ENCODE data around the gene MARCO. TPM values are rescaled to one million over a fixed set of nuclear protein-coding genes. Genes with fewer than 3 reads are reported as not detected.

The MARCO gene
- total and polyA plus RNA-seq, 2 experiments from 2014 or later: not detected

DNA sequence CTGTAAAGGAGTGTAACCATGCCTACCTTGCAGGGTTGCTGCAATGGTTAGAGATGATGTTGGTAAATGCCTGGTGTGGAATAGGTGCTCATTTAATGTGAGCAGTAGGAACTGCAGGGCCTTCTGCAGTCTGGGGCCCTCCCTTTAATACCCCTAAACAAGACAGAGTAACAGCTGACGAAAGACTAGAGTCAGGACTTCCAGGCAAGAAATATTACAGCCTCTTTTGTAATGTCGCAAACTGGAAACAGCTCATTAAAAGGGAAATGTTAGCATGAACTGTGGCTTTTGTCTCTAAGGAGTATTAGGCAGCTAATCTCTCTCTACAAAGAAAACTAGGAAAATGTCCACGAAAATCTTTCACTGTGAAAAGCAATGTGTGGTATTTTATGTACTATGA is 26.0 kb downstream of the MARCO start:
- TF ChIP-seq CREB1 (CRISPR knock-in tag; IDR thresholded peaks at IDR 0.05; ENCODE audit: low read depth): no peak
- TF ChIP-seq NANOG (IDR thresholded peaks at IDR 0.05; ENCODE audit: borderline replicate concordance): no peak
- TF ChIP-seq STAT1 (IDR thresholded peaks at IDR 0.05; ENCODE audit: unreplicated experiment): no peak
- TF ChIP-seq ZNF114 (CRISPR knock-in tag; IDR thresholded peaks at IDR 0.05): no peak
- no peak for TF ChIP-seq ZNF331 (CRISPR knock-in tag; IDR thresholded peaks at IDR 0.05; ENCODE audit: low read depth)
- TF ChIP-seq, protein P1, sequence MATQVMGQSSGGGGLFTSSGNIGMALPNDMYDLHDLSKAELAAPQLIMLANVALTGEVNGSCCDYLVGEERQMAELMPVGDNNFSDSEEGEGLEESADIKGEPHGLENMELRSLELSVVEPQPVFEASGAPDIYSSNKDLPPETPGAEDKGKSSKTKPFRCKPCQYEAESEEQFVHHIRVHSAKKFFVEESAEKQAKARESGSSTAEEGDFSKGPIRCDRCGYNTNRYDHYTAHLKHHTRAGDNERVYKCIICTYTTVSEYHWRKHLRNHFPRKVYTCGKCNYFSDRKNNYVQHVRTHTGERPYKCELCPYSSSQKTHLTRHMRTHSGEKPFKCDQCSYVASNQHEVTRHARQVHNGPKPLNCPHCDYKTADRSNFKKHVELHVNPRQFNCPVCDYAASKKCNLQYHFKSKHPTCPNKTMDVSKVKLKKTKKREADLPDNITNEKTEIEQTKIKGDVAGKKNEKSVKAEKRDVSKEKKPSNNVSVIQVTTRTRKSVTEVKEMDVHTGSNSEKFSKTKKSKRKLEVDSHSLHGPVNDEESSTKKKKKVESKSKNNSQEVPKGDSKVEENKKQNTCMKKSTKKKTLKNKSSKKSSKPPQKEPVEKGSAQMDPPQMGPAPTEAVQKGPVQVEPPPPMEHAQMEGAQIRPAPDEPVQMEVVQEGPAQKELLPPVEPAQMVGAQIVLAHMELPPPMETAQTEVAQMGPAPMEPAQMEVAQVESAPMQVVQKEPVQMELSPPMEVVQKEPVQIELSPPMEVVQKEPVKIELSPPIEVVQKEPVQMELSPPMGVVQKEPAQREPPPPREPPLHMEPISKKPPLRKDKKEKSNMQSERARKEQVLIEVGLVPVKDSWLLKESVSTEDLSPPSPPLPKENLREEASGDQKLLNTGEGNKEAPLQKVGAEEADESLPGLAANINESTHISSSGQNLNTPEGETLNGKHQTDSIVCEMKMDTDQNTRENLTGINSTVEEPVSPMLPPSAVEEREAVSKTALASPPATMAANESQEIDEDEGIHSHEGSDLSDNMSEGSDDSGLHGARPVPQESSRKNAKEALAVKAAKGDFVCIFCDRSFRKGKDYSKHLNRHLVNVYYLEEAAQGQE (IDR thresholded peaks at IDR 0.05; ENCODE audit: unreplicated experiment): no peak
- no peak for TF ChIP-seq EZH2 (IDR thresholded peaks at IDR 0.05; ENCODE audit: low read depth, unreplicated experiment)
- TF ChIP-seq EZH2phosphoT487 (IDR thresholded peaks at IDR 0.05; ENCODE audit: unreplicated experiment): no peak
- TF ChIP-seq, protein P2, sequence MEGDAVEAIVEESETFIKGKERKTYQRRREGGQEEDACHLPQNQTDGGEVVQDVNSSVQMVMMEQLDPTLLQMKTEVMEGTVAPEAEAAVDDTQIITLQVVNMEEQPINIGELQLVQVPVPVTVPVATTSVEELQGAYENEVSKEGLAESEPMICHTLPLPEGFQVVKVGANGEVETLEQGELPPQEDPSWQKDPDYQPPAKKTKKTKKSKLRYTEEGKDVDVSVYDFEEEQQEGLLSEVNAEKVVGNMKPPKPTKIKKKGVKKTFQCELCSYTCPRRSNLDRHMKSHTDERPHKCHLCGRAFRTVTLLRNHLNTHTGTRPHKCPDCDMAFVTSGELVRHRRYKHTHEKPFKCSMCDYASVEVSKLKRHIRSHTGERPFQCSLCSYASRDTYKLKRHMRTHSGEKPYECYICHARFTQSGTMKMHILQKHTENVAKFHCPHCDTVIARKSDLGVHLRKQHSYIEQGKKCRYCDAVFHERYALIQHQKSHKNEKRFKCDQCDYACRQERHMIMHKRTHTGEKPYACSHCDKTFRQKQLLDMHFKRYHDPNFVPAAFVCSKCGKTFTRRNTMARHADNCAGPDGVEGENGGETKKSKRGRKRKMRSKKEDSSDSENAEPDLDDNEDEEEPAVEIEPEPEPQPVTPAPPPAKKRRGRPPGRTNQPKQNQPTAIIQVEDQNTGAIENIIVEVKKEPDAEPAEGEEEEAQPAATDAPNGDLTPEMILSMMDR (conservative IDR thresholded peaks at IDR 0.05; ENCODE audit: low read depth in 2 of 2): no peak
- TF ChIP-seq POLR2AphosphoS5 (IDR thresholded peaks at IDR 0.05; ENCODE audit: low read depth): no peak
- TF ChIP-seq, protein P3, sequence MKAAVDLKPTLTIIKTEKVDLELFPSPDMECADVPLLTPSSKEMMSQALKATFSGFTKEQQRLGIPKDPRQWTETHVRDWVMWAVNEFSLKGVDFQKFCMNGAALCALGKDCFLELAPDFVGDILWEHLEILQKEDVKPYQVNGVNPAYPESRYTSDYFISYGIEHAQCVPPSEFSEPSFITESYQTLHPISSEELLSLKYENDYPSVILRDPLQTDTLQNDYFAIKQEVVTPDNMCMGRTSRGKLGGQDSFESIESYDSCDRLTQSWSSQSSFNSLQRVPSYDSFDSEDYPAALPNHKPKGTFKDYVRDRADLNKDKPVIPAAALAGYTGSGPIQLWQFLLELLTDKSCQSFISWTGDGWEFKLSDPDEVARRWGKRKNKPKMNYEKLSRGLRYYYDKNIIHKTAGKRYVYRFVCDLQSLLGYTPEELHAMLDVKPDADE (IDR thresholded peaks at IDR 0.05): no peak
- no peak for TF ChIP-seq JUNB (IDR thresholded peaks at IDR 0.05; ENCODE audit: unreplicated experiment)
- TF ChIP-seq, protein P4, sequence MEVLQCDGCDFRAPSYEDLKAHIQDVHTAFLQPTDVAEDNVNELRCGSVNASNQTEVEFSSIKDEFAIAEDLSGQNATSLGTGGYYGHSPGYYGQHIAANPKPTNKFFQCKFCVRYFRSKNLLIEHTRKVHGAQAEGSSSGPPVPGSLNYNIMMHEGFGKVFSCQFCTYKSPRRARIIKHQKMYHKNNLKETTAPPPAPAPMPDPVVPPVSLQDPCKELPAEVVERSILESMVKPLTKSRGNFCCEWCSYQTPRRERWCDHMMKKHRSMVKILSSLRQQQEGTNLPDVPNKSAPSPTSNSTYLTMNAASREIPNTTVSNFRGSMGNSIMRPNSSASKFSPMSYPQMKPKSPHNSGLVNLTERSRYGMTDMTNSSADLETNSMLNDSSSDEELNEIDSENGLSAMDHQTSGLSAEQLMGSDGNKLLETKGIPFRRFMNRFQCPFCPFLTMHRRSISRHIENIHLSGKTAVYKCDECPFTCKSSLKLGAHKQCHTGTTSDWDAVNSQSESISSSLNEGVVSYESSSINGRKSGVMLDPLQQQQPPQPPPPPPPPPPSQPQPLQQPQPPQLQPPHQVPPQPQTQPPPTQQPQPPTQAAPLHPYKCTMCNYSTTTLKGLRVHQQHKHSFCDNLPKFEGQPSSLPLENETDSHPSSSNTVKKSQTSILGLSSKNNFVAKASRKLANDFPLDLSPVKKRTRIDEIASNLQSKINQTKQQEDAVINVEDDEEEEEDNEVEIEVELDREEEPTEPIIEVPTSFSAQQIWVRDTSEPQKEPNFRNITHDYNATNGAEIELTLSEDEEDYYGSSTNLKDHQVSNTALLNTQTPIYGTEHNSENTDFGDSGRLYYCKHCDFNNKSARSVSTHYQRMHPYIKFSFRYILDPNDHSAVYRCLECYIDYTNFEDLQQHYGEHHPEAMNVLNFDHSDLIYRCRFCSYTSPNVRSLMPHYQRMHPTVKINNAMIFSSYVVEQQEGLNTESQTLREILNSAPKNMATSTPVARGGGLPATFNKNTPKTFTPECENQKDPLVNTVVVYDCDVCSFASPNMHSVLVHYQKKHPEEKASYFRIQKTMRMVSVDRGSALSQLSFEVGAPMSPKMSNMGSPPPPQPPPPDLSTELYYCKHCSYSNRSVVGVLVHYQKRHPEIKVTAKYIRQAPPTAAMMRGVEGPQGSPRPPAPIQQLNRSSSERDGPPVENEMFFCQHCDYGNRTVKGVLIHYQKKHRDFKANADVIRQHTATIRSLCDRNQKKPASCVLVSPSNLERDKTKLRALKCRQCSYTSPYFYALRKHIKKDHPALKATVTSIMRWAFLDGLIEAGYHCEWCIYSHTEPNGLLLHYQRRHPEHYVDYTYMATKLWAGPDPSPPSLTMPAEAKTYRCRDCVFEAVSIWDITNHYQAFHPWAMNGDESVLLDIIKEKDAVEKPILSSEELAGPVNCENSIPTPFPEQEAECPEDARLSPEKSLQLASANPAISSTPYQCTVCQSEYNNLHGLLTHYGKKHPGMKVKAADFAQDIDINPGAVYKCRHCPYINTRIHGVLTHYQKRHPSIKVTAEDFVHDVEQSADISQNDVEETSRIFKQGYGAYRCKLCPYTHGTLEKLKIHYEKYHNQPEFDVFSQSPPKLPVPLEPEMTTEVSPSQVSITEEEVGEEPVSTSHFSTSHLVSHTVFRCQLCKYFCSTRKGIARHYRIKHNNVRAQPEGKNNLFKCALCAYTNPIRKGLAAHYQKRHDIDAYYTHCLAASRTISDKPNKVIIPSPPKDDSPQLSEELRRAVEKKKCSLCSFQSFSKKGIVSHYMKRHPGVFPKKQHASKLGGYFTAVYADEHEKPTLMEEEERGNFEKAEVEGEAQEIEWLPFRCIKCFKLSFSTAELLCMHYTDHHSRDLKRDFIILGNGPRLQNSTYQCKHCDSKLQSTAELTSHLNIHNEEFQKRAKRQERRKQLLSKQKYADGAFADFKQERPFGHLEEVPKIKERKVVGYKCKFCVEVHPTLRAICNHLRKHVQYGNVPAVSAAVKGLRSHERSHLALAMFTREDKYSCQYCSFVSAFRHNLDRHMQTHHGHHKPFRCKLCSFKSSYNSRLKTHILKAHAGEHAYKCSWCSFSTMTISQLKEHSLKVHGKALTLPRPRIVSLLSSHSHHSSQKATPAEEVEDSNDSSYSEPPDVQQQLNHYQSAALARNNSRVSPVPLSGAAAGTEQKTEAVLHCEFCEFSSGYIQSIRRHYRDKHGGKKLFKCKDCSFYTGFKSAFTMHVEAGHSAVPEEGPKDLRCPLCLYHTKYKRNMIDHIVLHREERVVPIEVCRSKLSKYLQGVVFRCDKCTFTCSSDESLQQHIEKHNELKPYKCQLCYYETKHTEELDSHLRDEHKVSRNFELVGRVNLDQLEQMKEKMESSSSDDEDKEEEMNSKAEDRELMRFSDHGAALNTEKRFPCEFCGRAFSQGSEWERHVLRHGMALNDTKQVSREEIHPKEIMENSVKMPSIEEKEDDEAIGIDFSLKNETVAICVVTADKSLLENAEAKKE (CRISPR knock-in tag; IDR thresholded peaks at IDR 0.05): no peak
- H2AFZ ChIP-seq: no peak overlapping the region
- H3K4me1 ChIP-seq (ENCODE audit: insufficient read depth): no peaks in the 10 kb centered on the region
- Mint-ChIP-seq H3K9me3 (no peaks in the 10 kb centered on the region), H3K27me3 (ENCODE audit: insufficient read depth, low read depth, poor library complexity) (peaks cover 3% of the 10 kb centered on the region), H3K4me3 (no peak overlapping the region), H3K4me1 (peaks cover 6% of the 10 kb centered on the region; the same call in 2 of the 3 replicates), H3K27ac (no peak overlapping the region), H3K36me3 (ENCODE audit: low read depth) (no peaks in the 10 kb centered on the region)
- DNase-seq (ENCODE audit: low spot score) (no peak), ATAC-seq (no peak)
- no peak overlapping the region for H3K27ac ChIP-seq (ENCODE audit: low read depth)
- no peak overlapping the region for H3K4me3 ChIP-seq
- H4K20me1 ChIP-seq (replicated peaks; ENCODE audit: insufficient read depth): no peaks in the 10 kb centered on the region
- no peaks in the 10 kb centered on the region for H3K9me2 ChIP-seq (ENCODE audit: insufficient read depth)
- H3K36me3 ChIP-seq (ENCODE audit: insufficient read depth): no peaks in the 10 kb centered on the region
- H3K27me3 ChIP-seq (ENCODE audit: insufficient read depth): no peaks in the 10 kb centered on the region
- H3K4me2 ChIP-seq: no peak overlapping the region
- no peaks in the 10 kb centered on the region for H3K79me2 ChIP-seq (replicated peaks; ENCODE audit: insufficient read depth)
- no peaks in the 10 kb centered on the region for H3F3A ChIP-seq (replicated peaks; ENCODE audit: low read depth)
